Breast epithelium (tissue), 3 donors: ENCODE results near the gene CAMTA1.

Experiments
- CTCF ChIP-seq, 3 donors: fragments of 450-650 bp; IDR thresholded peaks; one replicate each; pipeline ENCODE4 v1.5.1; 2016 to 2017; ENCODE audit warnings: antibody characterized with exemption in 3 of 3, mild to moderate bottlenecking in 3 of 3, moderate library complexity in 3 of 3
- POLR2A ChIP-seq: fragments of 450-650 bp; IDR thresholded peaks from one replicate; pipeline ENCODE4 v1.6.1; 2016; ENCODE audit warnings: antibody characterized with exemption, mild to moderate bottlenecking, moderate library complexity

DNA sequence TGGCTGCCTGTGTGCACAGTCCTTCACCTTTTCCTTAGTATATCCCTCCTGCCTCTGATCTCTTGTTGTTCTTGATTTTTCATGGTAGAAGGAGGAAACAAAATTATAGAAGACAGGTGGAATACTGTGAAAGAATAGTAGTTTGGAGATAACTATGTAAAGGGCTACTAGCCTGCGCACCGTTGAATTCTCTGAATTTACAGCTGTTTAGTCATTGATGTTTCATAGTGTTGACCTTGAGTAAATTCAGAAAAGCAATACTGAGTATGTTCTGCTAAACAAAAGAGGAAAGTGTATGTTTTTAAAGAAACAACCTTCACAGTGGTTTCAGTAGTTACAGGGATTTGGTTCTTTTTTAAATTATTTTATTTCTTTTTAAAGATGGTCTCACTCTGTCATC is 18.1 kb downstream of the CAMTA1 start:
- no peak for TF ChIP-seq POLR2A
- no peak for TF ChIP-seq CTCF (IDR thresholded peaks at IDR 0.05)
